ENCODE measurements around the gene PTPRZ1.

Gene PTPRZ1

GRCh38 chr7:121891731-121892130 lies 18.8 kb downstream of the PTPRZ1 start:
- no peak for DNase-seq (ENCODE audit: low read depth)

- DNase-seq (ENCODE audit: low read depth), result no peak
These were observed 28.1 kb downstream of the PTPRZ1 start for GRCh38 chr7:121901026-121901425.

GRCh38 chr7:121904120-121904519 lies 31.2 kb downstream of the PTPRZ1 start:
- no peak for DNase-seq (ENCODE audit: low read depth)

- DNase-seq (ENCODE audit: low read depth), result no peak
These were observed 35.1 kb downstream of the PTPRZ1 start for GRCh38 chr7:121908042-121908441.

GRCh38 chr7:121909716-121910345 lies 36.9 kb downstream of the PTPRZ1 start:
- no peak for DNase-seq (ENCODE audit: low read depth)

GRCh38 chr7:121913947-121914675 lies 41.1 kb downstream of the PTPRZ1 start:
- no peak for DNase-seq (ENCODE audit: low read depth)

- DNase-seq (ENCODE audit: low read depth), result no peak
These were observed 41.8 kb downstream of the PTPRZ1 start for GRCh38 chr7:121914676-121915279.

GRCh38 chr7:121916211-121916610 lies 43.2 kb downstream of the PTPRZ1 start:
- DNase-seq (ENCODE audit: low read depth), result no peak

- DNase-seq (ENCODE audit: low read depth), result no peak
These were observed 47.0 kb downstream of the PTPRZ1 start for GRCh38 chr7:121919986-121920385.

- DNase-seq (ENCODE audit: low read depth), result no peak
These were observed 51.6 kb downstream of the PTPRZ1 start for GRCh38 chr7:121924269-121925186.

GRCh38 chr7:121931149-121931902 lies 58.4 kb downstream of the PTPRZ1 start:
- DNase-seq (ENCODE audit: low read depth), result no peak

GRCh38 chr7:121932768-121933167 lies 59.8 kb downstream of the PTPRZ1 start:
- no peak for DNase-seq (ENCODE audit: low read depth)

- DNase-seq (ENCODE audit: low read depth), result no peak
These were observed 64.1 kb downstream of the PTPRZ1 start for GRCh38 chr7:121936951-121937623.

GRCh38 chr7:121938429-121938996 lies 65.6 kb downstream of the PTPRZ1 start:
- DNase-seq (ENCODE audit: low read depth), result no peak

- no peak for DNase-seq (ENCODE audit: low read depth)
These were observed 68.0 kb downstream of the PTPRZ1 start for GRCh38 chr7:121940918-121941317.

- DNase-seq (ENCODE audit: low read depth), result no peak
These were observed 68.9 kb downstream of the PTPRZ1 start for GRCh38 chr7:121941830-121942229.

GRCh38 chr7:121945066-121945465 lies 72.1 kb downstream of the PTPRZ1 start:
- no peak for DNase-seq (ENCODE audit: low read depth)

- no peak for DNase-seq (ENCODE audit: low read depth)
These were observed 72.7 kb downstream of the PTPRZ1 start for GRCh38 chr7:121945480-121946236.

GRCh38 chr7:121953164-121953563 lies 80.2 kb downstream of the PTPRZ1 start:
- DNase-seq (ENCODE audit: low read depth), result no peak

- DNase-seq (ENCODE audit: low read depth), result no peak
These were observed 80.6 kb downstream of the PTPRZ1 start for GRCh38 chr7:121953601-121954000.
